GM18861 (cell line): ENCODE data around the gene DDX1.

Experiments used
- ATAC-seq: cut with Tn5 transposase; IDR thresholded peaks from one replicate; pipeline ENCODE4 v1.9.1; 2021; ENCODE audit not compliant: unreplicated experiment

Gene DDX1

DNA sequence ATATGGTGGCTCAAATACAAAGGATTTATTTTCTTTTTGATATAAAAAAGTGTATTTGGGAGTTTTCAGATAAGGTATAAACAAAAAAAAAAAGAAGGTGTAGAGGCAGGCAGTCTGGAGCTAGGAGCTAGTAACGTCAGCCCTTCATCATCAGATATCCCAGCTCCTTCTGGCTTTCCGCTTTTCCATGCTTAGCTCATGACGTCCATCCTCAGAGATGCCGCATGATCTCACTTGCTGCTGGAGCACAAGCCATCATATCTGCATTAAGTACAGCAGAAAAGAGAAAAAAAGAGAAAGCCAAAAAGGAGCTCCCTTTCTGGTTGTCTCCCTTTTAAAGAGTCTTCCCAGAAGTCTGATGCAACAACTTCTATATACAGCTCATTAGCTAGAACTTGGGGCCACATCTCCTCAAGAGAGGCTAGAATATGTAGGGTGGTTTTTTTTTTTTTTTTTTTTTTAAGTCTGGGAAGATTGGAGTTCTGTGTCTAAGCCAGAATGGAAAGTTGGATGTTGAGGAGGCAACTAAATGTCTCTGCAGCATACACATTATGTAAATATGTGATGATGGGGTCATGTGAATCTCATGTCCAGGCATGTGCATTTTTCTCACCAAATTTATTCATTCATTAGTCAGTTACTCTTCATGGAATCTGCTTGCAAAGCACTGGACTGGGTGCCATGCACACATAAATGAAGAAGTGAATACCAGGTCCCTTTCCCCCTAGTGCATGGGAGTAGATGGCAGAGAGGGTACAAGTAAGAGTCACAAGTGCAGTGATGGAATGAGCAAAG, 52.3 kb downstream of the DDX1 start:
- no peak for ATAC-seq

- no peak for ATAC-seq
Observed at GRCh38 chr2:15645300-15645699, 53.6 kb downstream of the DDX1 start.

DNA sequence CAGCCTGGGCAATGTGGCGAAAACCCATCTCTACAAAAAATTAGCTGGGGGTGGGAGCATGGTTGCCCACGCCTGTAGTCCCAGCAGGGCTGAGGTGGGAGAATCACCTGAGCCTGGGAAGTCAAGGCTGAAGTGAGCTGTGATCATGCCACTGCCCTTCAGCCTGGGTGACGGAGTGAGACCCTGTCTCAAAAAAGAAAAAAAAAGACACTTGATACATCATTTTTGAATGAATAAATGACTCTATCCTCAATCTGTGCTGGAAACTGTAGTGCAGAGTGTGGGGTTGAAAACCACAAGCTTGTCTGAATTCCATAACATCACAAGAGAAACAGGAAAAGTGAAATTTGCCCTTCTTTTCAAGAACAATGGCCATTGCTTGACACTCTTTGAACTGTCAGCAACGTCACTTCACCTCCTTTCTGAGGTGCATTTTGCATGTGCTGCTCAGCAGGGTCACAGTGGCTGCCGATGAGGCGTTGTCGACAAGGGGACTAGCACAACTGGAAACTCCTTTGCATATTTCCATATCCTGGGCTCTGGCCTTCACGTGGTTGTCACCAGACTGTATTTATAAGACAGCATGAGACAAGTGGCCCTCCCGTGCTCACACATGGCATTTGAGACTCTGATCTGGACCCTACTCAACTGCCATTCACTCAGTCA, 54.2 kb downstream of the DDX1 start:
- no peak for ATAC-seq

DNA sequence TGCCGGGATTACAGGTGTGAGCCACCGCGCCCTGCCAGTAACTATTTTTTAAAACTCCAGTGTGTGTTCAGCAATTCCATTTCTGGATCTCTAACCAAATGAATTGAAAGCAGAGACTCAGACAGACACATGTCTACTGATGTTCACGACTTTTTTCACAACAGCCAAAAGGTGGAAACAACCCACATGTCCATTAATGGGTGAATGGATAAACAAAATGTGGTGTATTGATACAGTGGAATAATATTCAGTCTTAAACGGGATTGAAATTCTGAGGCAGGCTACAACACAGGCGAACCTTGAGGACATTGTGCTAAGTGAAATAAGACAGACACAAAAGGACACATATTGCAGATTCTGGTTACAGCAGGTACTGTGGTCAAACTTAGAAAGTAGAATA, 55.0 kb downstream of the DDX1 start:
- no peak for ATAC-seq

GRCh38 chr2:15647622-15648590, 56.2 kb downstream of the DDX1 start:
- ATAC-seq = no peak

- ATAC-seq = no peak
Observed at GRCh38 chr2:15648593-15649525, 57.2 kb downstream of the DDX1 start.

DNA sequence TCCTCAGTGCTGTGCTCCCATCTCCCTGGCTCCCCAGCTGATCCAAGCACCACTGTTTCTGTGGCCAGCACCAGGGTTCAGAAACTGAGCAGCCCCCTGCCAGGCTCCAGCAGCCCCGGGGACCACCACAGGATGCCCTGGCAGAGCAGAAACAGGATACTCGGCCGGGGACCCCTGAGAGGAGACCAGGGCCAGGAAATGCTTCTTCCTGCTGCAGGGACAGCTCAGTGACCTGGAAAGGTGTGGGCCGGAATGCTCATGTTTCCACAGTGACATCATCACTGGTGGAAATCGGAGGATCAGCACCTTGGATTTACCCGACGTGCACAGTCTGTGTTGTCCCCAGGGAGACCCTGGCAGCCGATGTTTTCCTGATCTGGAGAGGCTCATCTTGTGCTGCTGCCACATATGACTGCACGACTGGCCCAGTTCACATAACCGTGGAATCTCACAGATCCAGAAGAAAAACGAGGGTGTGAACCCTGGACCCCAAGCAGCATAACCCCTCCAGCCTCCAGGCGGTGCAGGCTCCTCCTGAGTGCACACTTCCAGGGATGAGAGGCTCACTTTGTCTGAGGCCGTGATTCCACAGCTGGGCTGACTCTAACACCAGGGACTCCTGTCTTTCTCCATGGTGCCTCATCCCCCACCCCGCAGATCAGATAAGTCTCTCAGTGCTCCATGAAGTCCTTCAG, 58.0 kb downstream of the DDX1 start:
- no peak for ATAC-seq

GRCh38 chr2:15650616-15651366, 59.1 kb downstream of the DDX1 start:
- no peak for ATAC-seq

DNA sequence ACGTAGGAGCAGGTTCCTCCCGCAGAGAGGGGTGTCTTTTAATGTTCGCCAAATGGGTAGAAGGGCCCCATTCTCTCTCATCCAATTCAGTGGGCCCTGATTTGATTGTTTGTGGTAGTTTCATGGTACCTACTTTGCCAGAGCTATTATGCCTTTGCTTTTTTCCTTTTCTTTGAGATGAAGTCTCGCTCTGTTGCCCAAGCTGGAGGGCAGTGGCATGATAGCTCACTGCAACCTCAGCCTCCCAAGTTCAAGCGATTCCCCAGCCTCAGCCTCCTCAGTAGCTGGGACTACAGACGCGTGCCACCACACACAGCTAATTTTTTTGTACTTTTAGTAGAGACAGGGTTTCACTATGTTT, 59.7 kb downstream of the DDX1 start:
- ATAC-seq = no peak

DNA sequence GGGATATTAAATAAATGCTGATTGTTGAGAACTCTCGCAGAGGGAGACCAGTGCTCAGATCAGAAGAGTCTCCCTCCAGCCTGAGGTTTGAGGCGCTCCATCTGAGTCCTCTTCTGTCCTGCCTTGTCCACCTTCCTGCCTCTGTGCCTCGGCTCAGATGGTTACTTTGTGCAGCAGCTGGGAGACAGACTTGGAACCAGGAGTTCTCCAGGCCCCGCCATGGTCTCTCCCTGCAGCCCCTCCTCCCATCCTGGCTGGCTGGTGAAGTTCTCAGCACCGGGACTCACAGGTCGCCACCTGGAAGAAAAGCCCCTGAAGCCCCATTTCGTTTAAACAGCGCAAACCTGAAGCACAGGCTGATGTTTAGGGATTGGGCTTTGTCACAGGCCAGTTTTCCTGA, 60.6 kb downstream of the DDX1 start:
- no peak for ATAC-seq

DNA sequence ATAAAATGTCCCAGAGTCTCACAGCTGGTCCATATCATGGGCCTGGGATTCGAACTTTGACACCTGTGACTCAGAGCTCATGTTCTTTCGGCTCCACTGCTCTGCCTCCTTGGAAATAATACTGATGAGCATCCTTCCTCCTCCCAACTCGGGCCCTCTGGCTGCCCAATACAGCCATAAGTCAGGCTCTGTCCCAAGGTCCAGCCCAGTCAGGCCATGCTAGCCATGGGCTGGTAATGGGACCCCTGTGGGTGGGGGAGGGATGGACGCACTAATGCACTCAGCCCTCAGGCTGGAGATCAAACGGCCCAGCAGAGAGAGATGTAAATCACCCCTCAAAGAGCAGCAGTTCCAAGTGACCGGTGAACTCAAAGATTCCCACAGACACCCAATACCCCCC, 61.1 kb downstream of the DDX1 start:
- no peak for ATAC-seq

GRCh38 chr2:15653806-15654726, 62.4 kb downstream of the DDX1 start:
- no peak for ATAC-seq

DNA sequence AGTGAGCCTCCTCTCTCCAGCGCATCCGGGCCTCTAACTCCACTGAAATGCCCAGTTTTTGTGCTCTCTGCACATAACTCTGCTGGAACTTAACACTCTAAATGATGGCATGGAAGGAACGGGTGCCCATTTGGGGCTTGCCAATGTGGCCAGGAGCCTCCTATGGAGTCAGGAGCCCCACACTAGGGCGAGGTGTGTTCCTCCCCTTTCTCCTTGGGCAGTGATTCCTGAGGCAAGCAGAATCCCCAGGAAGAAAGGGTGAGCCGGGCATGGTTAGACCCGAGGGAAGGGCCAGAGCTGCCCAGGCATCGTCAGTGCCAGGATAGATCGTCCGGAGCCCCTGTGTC, 63.0 kb downstream of the DDX1 start:
- no peak for ATAC-seq

DNA sequence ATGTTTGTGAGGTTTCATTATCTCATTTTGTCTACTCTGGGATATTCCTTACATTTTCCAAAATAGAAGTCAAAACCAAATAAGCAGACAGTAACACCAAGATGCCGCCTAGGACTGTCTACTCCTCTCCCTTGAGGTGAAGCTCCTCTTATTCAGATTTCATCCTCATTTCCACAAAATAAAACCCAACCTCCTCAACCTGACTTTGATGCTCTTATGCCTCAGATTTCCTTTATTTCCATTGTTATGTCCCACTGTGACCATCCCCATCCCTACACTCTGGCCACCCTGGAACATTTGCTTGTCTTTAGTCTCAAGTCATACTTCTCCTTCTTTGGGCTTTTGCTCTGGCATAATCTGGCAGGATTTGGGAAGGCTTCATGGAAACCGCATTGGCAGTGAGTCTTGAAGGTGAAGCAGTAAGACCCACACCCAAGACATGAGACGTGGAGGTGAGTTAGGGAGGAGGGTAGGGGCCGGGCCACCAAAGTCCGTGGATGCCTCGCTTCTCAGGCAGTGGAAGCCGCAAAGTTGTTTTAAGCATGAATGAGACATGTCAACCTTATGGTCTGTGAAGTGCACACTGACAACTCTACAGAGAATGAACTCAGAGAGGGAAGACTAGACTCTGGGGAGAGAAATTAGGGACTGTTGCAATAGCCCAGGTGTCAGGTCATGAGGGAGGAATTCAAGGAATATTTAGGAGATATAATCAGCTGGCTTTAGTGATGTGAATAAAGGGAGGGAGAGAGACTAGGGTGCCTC, 63.6 kb downstream of the DDX1 start:
- ATAC-seq = no peak

DNA sequence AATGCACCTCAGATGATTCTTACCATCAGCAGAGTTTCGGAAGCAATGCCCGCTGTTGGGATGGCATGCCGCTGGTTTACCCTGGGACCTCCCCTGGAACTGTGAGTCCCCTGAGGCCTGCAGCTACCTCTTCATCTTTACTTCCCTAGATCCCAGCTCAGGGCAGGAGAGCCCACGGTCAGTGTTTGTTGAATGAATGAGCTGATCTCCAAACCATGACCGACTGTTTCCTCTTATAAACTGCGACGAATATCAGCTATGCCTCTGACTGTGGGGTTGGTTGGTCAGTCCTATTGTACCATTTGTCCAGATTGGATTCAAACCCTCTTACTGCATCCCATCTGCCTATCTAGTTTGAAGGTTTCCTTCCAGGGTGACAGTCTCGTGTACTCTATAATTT, 64.4 kb downstream of the DDX1 start:
- ATAC-seq = no peak

DNA sequence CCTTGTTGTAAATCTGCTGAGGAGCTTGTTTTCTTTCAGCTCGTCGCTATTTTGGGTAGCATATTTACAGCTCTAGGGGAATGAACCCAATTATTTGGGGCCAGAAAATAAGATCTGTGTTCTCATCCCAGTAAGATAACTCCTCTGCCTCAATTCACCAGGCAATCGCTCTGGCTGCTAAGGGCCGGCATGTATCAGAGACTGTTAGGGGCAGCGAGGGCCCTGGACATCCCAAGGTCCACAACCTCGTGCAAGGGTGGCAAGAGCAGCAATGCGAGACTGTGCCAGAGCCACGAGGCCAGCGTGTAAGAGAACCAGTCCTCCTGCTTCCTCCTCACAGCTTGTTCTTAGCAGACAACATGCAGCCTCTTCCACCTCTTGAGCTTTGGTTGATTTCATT, 66.1 kb downstream of the DDX1 start:
- ATAC-seq = no peak

GRCh38 chr2:15658911-15659310, 67.2 kb downstream of the DDX1 start:
- no peak for ATAC-seq
